DND-41 (cell line): ENCODE results near the gene KLK15.

Experiments
- ATAC-seq: fragments of 200-7000 bp; cut with Tn5 transposase; 3 replicates; pipeline ENCODE4 v1.9.1; 2021; ENCODE audit warnings: low read depth; ENCODE audit not compliant: insufficient read depth
- DNase-seq: peaks from one replicate; pipeline ENCODE4 v3.0.0-alpha.2; 2020
- H2AFZ ChIP-seq: 2 replicates; pipeline ENCODE4 v1.6.0; 2012; ENCODE audit warnings: low read depth, low read length
- H3K27ac ChIP-seq: 2 replicates; pipeline ENCODE4 v1.5.1; 2012; ENCODE audit warnings: low read length, inconsistent platforms
- H3K27me3 ChIP-seq: fragments of 200-600 bp; sonication (generic); 2 replicates; pipeline ENCODE4 v1.6.0; 2012; ENCODE audit warnings: low read length, mild to moderate bottlenecking, inconsistent platforms; ENCODE audit not compliant: insufficient read depth, poor library complexity
- H3K36me3 ChIP-seq: 2 replicates; pipeline ENCODE4 v1.5.1; 2012; ENCODE audit warnings: low read length, inconsistent platforms; ENCODE audit not compliant: insufficient read depth
- H3K4me1 ChIP-seq: 2 replicates; pipeline ENCODE4 v1.5.1; 2012; ENCODE audit warnings: mild to moderate bottlenecking, low read length; ENCODE audit not compliant: insufficient read depth
- H3K4me2 ChIP-seq: 2 replicates; pipeline ENCODE4 v1.6.0; 2012; ENCODE audit warnings: mild to moderate bottlenecking, moderate library complexity, low read length, inconsistent platforms; ENCODE audit not compliant: insufficient read depth
- H3K4me3 ChIP-seq, 2 experiments: fragments of 200-600 bp in 1 of 2; shearing (Covaris generic) in 1 of 2; 2 replicates each; pipeline ENCODE4 v1.5.1; 2012 to 2016; ENCODE audit warnings: inconsistent platforms in 2 of 2, low read length in 2 of 2, mild to moderate bottlenecking in 2 of 2, low read depth in 1 of 2, moderate library complexity in 1 of 2
- H3K79me2 ChIP-seq: 2 replicates; pipeline ENCODE4 v1.6.0; 2012; ENCODE audit warnings: low read length, inconsistent platforms; ENCODE audit not compliant: insufficient read depth
- H3K9ac ChIP-seq: 2 replicates; pipeline ENCODE4 v1.6.0; 2012; ENCODE audit warnings: low read depth, mild to moderate bottlenecking, inconsistent platforms, low read length, moderate library complexity
- H3K9me3 ChIP-seq: 2 replicates; pipeline ENCODE4 v1.5.1; 2012; ENCODE audit warnings: low read length, moderate library complexity, mild to moderate bottlenecking, inconsistent platforms; ENCODE audit not compliant: insufficient read depth, severe bottlenecking
- H4K20me1 ChIP-seq: 2 replicates; pipeline ENCODE4 v1.6.0; 2012; ENCODE audit warnings: low read length; ENCODE audit not compliant: insufficient read depth
- CTCF ChIP-seq: IDR thresholded peaks from 2 replicates; pipeline ENCODE4 v1.5.1; 2012; ENCODE audit warnings: borderline replicate concordance, low read length, moderate library complexity, mild to moderate bottlenecking; ENCODE audit not compliant: poor library complexity, severe bottlenecking; ENCODE audit errors: extremely low read depth
- EZH2 ChIP-seq: IDR thresholded peaks from 3 replicates; pipeline ENCODE4 v1.6.1; 2012; ENCODE audit warnings: borderline replicate concordance, low read depth, mild to moderate bottlenecking, moderate library complexity, low read length, inconsistent platforms; ENCODE audit not compliant: severe bottlenecking

The KLK15 gene

GRCh38 chr19:50861010-50861409 is 27.6 kb upstream of the KLK15 start:
- no peak overlapping the region for H3K27ac ChIP-seq
- peaks cover 6% of the 10 kb centered on the region for H3K9me3 ChIP-seq
- no peak for DNase-seq
- TF ChIP-seq CTCF (no peak), EZH2 (no peak)
- H3K36me3 ChIP-seq: no peaks in the 10 kb centered on the region
- no peak overlapping the region for H2AFZ ChIP-seq
- no peak overlapping the region for H3K9ac ChIP-seq
- no peaks in the 10 kb centered on the region for H3K79me2 ChIP-seq
- H3K4me1 ChIP-seq: no peaks in the 10 kb centered on the region
- H4K20me1 ChIP-seq: no peaks in the 10 kb centered on the region
- H3K4me3 ChIP-seq: no peak overlapping the region
- H3K27me3 ChIP-seq: peaks cover 4% of the 10 kb centered on the region
- H3K4me2 ChIP-seq: no peak overlapping the region
- ATAC-seq: no peak

DNA sequence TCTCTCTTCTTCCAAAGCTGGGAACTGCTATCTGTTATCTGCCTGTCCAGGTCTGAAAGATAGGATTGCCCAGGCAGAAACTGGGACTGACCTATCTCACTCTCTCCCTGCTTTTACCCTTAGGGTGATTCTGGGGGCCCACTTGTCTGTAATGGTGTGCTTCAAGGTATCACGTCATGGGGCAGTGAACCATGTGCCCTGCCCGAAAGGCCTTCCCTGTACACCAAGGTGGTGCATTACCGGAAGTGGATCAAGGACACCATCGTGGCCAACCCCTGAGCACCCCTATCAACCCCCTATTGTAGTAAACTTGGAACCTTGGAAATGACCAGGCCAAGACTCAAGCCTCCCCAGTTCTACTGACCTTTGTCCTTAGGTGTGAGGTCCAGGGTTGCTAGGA is 26.5 kb upstream of the KLK15 start:
- Histone ChIP-seq H3K36me3 (no peaks in the 10 kb centered on the region), H3K4me2 (no peak overlapping the region), H3K9ac (no peak overlapping the region), H3K79me2 (no peaks in the 10 kb centered on the region), H3K27me3 (peaks cover 2% of the 10 kb centered on the region), H3K27ac (no peak overlapping the region), H3K9me3 (peaks cover 6% of the 10 kb centered on the region), H2AFZ (no peak overlapping the region), H3K4me1 (no peaks in the 10 kb centered on the region), H4K20me1 (no peaks in the 10 kb centered on the region), H3K4me3 (no peak overlapping the region)
- TF ChIP-seq EZH2: no peak
- TF ChIP-seq CTCF: no peak
- no peak for ATAC-seq
- DNase-seq: no peak

DNA sequence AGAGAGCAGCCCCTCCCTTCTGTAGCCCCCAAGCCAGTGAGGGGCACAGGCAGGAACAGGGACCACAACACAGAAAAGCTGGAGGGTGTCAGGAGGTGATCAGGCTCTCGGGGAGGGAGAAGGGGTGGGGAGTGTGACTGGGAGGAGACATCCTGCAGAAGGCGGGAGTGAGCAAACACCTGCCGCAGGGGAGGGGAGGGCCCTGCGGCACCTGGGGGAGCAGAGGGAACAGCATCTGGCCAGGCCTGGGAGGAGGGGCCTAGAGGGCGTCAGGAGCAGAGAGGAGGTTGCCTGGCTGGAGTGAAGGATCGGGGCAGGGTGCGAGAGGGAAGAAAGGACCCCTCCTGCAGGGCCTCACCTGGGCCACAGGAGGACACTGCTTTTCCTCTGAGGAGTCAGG is 25.5 kb upstream of the KLK15 start:
- no peak for DNase-seq
- H3K27ac ChIP-seq: no peak overlapping the region
- no peaks in the 10 kb centered on the region for H4K20me1 ChIP-seq
- no peaks in the 10 kb centered on the region for H3K36me3 ChIP-seq
- no peak for TF ChIP-seq EZH2
- TF ChIP-seq CTCF: no peak
- H3K9ac ChIP-seq: no peak overlapping the region
- H3K27me3 ChIP-seq: no peaks in the 10 kb centered on the region
- H3K4me1 ChIP-seq: no peaks in the 10 kb centered on the region
- H3K79me2 ChIP-seq: no peaks in the 10 kb centered on the region
- H3K9me3 ChIP-seq: peaks cover 6% of the 10 kb centered on the region
- no peak overlapping the region for H3K4me3 ChIP-seq
- no peak for ATAC-seq
- no peak overlapping the region for H2AFZ ChIP-seq
- H3K4me2 ChIP-seq: no peak overlapping the region

DNA sequence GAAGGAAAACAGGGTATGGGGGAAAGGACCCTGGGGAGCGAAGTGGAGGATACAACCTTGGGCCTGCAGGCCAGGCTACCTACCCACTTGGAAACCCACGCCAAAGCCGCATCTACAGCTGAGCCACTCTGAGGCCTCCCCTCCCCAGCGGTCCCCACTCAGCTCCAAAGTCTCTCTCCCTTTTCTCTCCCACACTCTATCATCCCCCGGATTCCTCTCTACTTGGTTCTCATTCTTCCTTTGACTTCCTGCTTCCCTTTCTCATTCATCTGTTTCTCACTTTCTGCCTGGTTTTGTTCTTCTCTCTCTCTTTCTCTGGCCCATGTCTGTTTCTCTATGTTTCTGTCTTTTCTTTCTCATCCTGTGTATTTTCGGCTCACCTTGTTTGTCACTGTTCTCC is 24.0 kb upstream of the KLK15 start:
- no peak overlapping the region for H3K4me3 ChIP-seq
- no peaks in the 10 kb centered on the region for H3K27me3 ChIP-seq
- no peaks in the 10 kb centered on the region for H3K36me3 ChIP-seq
- no peak overlapping the region for H3K27ac ChIP-seq
- no peaks in the 10 kb centered on the region for H4K20me1 ChIP-seq
- ATAC-seq: no peak
- H3K9ac ChIP-seq: no peak overlapping the region
- TF ChIP-seq EZH2 (no peak), CTCF (no peak)
- no peak overlapping the region for H2AFZ ChIP-seq
- H3K4me1 ChIP-seq: no peaks in the 10 kb centered on the region
- no peaks in the 10 kb centered on the region for H3K79me2 ChIP-seq
- H3K9me3 ChIP-seq: peaks cover 6% of the 10 kb centered on the region
- H3K4me2 ChIP-seq: no peak overlapping the region
- no peak for DNase-seq
